Astrocyte (in vitro differentiated cells and primary cell): Measurements from ENCODE around the gene CDK5R1.

ENCODE experiments used
- CTCF ChIP-seq: IDR thresholded peaks from 2 replicates; pipeline ENCODE4 v1.5.1; 2011; ENCODE audit warnings: low read depth, mild to moderate bottlenecking, inconsistent platforms, low read length, moderate library complexity; ENCODE audit not compliant: insufficient read depth
- EZH2 ChIP-seq: IDR thresholded peaks from 2 replicates; pipeline ENCODE4 v1.6.1; 2012; ENCODE audit warnings: mild to moderate bottlenecking, low read length, inconsistent platforms; ENCODE audit not compliant: insufficient read depth

GRCh38 chr17:32504166-32504990, 17.6 kb downstream of the CDK5R1 start:
- TF ChIP-seq EZH2, result no peak
- TF ChIP-seq CTCF, result no peak
